ENCODE measurements around the gene LMF1.

- TF ChIP-seq USF2 (IDR thresholded peaks at IDR 0.05; ENCODE audit: low read depth, low read length) (no peak), POLR2A (IDR thresholded peaks at IDR 0.05; ENCODE audit: low read depth, low read length) (no peak), CTCF (conservative IDR thresholded peaks at IDR 0.05; ENCODE audit: low read depth, low read length) (no peak), CEBPB (IDR thresholded peaks at IDR 0.05; ENCODE audit: low read depth, low read length) (no peak), RFX5 (IDR thresholded peaks at IDR 0.05; ENCODE audit: low read depth, low read length) (no peak), SMC3 (IDR thresholded peaks at IDR 0.05; ENCODE audit: low read depth, low read length) (no peak), BHLHE40 (IDR thresholded peaks at IDR 0.05; ENCODE audit: low read depth, low read length) (no peak), RAD21 (IDR thresholded peaks at IDR 0.05; ENCODE audit: low read length) (no peak), ELK1 (IDR thresholded peaks at IDR 0.05; ENCODE audit: borderline replicate concordance, low read depth, low read length) (no peak)
These were observed 63.4 kb downstream of the LMF1 start for GRCh38 chr16:907361-907760.
